CD4-positive, alpha-beta T cell treated with Interleukin-21 for 1 hour (primary cell): ENCODE results near the gene DNAH2.
A peak's percentile ranks its signal among the peaks of the same experiment; 100 is the strongest.

Source experiments
- DNase-seq: peaks from one replicate; pipeline ENCODE4 v3.0.0-alpha.2; 2020

Gene DNAH2

GRCh38 chr17:7703584-7704479 is 13.7 kb upstream of the DNAH2 start:
- DNase-seq, result peak; percentile 15

GRCh38 chr17:7704601-7705268 is 12.8 kb upstream of the DNAH2 start, which contains the start of gene EFNB3:
Gene EFNB3, plus strand, starts transcription at chr17:7705202. Its CDS starts 397 bp downstream, at chr17:7705599.
- DNase-seq, result no peak

GRCh38 chr17:7705269-7706255 is 12.0 kb upstream of the DNAH2 start:
- DNase-seq, result no peak

GRCh38 chr17:7706631-7707354 is 10.8 kb upstream of the DNAH2 start:
- no peak for DNase-seq

- DNase-seq, result no peak
Measured at GRCh38 chr17:7707446-7707845, 10.1 kb upstream of the DNAH2 start.

GRCh38 chr17:7707858-7708750 is 9.4 kb upstream of the DNAH2 start:
- DNase-seq, result no peak

GRCh38 chr17:7709031-7709430 is 8.5 kb upstream of the DNAH2 start:
- DNase-seq, result no peak

GRCh38 chr17:7710301-7710700 is 7.2 kb upstream of the DNAH2 start:
- no peak for DNase-seq

GRCh38 chr17:7711051-7711755 is 6.3 kb upstream of the DNAH2 start:
- no peak for DNase-seq

GRCh38 chr17:7712111-7712771 is 5.3 kb upstream of the DNAH2 start:
- DNase-seq, result no peak

- DNase-seq, result no peak
Measured at GRCh38 chr17:7713782-7714181, 3.8 kb upstream of the DNAH2 start.

GRCh38 chr17:7714721-7715594 is 2.6 kb upstream of the DNAH2 start:
- no peak for DNase-seq

GRCh38 chr17:7715936-7716886 is 1.3 kb upstream of the DNAH2 start:
- DNase-seq, result no peak

- no peak for DNase-seq
Measured at GRCh38 chr17:7717756-7718350, 309 bp downstream of the DNAH2 start.

- DNase-seq, result no peak
Measured at GRCh38 chr17:7719661-7720060, 2.1 kb downstream of the DNAH2 start.

- DNase-seq, result no peak
Measured at GRCh38 chr17:7720125-7720524, 2.6 kb downstream of the DNAH2 start.

- DNase-seq, result no peak
Measured at GRCh38 chr17:7721612-7722011, 4.1 kb downstream of the DNAH2 start.
